ENCODE results near the gene ALG8.

- TF ChIP-seq POLR2A (IDR thresholded peaks at IDR 0.05; ENCODE audit: control extremely low read depth in 1 of 2, low read depth in 2 of 2, low read length in 2 of 2), result no peak
- no peak for TF ChIP-seq SRF (IDR thresholded peaks at IDR 0.05; ENCODE audit: low read depth, low read length)
- no peak for TF ChIP-seq EZH2 (IDR thresholded peaks at IDR 0.05; ENCODE audit: low read depth, low read length, severe bottlenecking)
- TF ChIP-seq POLR2AphosphoS5 (IDR thresholded peaks at IDR 0.05; ENCODE audit: low read depth, low read length), result no peak
- no peak for TF ChIP-seq TBP (IDR thresholded peaks at IDR 0.05; ENCODE audit: low read depth, low read length)
- TF ChIP-seq, protein P1, sequence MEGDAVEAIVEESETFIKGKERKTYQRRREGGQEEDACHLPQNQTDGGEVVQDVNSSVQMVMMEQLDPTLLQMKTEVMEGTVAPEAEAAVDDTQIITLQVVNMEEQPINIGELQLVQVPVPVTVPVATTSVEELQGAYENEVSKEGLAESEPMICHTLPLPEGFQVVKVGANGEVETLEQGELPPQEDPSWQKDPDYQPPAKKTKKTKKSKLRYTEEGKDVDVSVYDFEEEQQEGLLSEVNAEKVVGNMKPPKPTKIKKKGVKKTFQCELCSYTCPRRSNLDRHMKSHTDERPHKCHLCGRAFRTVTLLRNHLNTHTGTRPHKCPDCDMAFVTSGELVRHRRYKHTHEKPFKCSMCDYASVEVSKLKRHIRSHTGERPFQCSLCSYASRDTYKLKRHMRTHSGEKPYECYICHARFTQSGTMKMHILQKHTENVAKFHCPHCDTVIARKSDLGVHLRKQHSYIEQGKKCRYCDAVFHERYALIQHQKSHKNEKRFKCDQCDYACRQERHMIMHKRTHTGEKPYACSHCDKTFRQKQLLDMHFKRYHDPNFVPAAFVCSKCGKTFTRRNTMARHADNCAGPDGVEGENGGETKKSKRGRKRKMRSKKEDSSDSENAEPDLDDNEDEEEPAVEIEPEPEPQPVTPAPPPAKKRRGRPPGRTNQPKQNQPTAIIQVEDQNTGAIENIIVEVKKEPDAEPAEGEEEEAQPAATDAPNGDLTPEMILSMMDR (IDR thresholded peaks at IDR 0.05; ENCODE audit: control extremely low read depth in 1 of 3, insufficient read depth in 1 of 3, low read depth in 1 of 3, low read length in 3 of 3), result no peak
- TF ChIP-seq CEBPB (IDR thresholded peaks at IDR 0.05; ENCODE audit: low read depth, low read length), result no peak
Measured at GRCh38 chr11:78094250-78094649, 45.2 kb downstream of the ALG8 start.
